Ascending aorta (tissue), 2 donors: ENCODE data around the gene HSDL2. TPM values are rescaled to one million over a fixed set of nuclear protein-coding genes. Genes with fewer than 3 reads are reported as not detected.
"Not testable (repeated sequence)": the region's sequence is repeated elsewhere in the genome, so short reads cannot be mapped to it uniquely, and the experiment has no call there.

Experiments used
- DNase-seq, 2 donors: peaks; one replicate each; pipeline ENCODE4 v3.0.0-alpha.2; 2019; ENCODE audit warnings: low spot score in 2 of 2
- H3K27ac ChIP-seq, 2 donors: fragments of 200-600 bp; sonication (generic); one replicate each; pipeline ENCODE4 v1.5.1; 2016 to 2017; ENCODE audit warnings: mild to moderate bottlenecking in 1 of 2
- H3K27me3 ChIP-seq: fragments of 200-600 bp; sonication (generic); one replicate; pipeline ENCODE4 v1.5.1; 2017
- H3K36me3 ChIP-seq, 2 donors: fragments of 200-600 bp; sonication (generic); one replicate each; pipeline ENCODE4 v1.5.1; 2016
- H3K4me1 ChIP-seq, 2 donors: fragments of 200-600 bp; sonication (generic); one replicate each; pipeline ENCODE4 v1.5.1; 2016 to 2017; ENCODE audit warnings: mild to moderate bottlenecking in 1 of 2
- H3K4me3 ChIP-seq, 2 donors: fragments of 200-600 bp; sonication (generic); one replicate each; pipeline ENCODE4 v1.5.1; 2016 to 2017; ENCODE audit warnings: mild to moderate bottlenecking in 1 of 2
- H3K9me3 ChIP-seq, 2 donors: fragments of 200-600 bp; sonication (generic); one replicate each; pipeline ENCODE4 v1.5.1; 2016
- intact Hi-C: fragments of 100-400 bp; cut with DNase I; formaldehyde crosslinking; loops from one replicate; pipeline ENCODE4 v1.15.1; 2023
- total RNA-seq: library from RNA; depleted of rRNA; stranded (reverse); fragments of >200 nt; gene quantifications from one replicate; pipeline ENCODE4 v1.1.0, GENCODE V29; 2016
- TF ChIP-seq, protein P1 (sequence below), 3 experiments: fragments of 200-600 bp in 2 of 3; fragments of 450-650 bp in 1 of 3; sonication (generic) in 2 of 3; IDR thresholded peaks; one replicate each; pipeline ENCODE4 v1.5.1; 2016 to 2019; ENCODE audit warnings: antibody characterized with exemption in 3 of 3, mild to moderate bottlenecking in 1 of 3, moderate library complexity in 1 of 3

HSDL2 gene
- total RNA-seq, 1 donor from 2014 or later: 18.6 TPM

DNA sequence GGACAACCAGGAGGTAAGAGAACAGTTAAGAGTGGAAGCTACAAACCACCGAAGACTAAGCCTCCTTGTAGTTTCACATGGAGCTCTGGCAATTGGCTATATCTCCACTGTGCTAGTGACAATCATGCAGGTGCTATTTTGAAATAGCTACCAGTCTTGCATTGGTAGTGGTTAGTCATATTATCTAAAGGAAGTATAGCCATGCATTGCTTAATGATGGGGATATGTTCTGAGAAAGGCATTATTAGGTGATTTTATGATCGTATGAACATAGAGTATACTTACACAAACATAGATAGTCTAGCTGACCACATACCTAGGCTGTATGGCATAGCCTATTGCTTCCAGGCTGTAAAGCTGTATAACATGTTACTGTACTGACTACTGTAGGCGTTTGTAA is 28.4 kb downstream of the HSDL2 start:
- no peaks in the 10 kb centered on the region for H3K4me1 ChIP-seq
- peaks cover 5 to 51% of the 10 kb centered on the region in 2 donors for H3K36me3 ChIP-seq
- no peak overlapping the region for H3K27ac ChIP-seq
- intact Hi-C loops: no loop called here
- TF ChIP-seq, protein P1, sequence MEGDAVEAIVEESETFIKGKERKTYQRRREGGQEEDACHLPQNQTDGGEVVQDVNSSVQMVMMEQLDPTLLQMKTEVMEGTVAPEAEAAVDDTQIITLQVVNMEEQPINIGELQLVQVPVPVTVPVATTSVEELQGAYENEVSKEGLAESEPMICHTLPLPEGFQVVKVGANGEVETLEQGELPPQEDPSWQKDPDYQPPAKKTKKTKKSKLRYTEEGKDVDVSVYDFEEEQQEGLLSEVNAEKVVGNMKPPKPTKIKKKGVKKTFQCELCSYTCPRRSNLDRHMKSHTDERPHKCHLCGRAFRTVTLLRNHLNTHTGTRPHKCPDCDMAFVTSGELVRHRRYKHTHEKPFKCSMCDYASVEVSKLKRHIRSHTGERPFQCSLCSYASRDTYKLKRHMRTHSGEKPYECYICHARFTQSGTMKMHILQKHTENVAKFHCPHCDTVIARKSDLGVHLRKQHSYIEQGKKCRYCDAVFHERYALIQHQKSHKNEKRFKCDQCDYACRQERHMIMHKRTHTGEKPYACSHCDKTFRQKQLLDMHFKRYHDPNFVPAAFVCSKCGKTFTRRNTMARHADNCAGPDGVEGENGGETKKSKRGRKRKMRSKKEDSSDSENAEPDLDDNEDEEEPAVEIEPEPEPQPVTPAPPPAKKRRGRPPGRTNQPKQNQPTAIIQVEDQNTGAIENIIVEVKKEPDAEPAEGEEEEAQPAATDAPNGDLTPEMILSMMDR (IDR thresholded peaks at IDR 0.05): no peak
- no peak for DNase-seq
- no peaks in the 10 kb centered on the region for H3K9me3 ChIP-seq
- H3K27me3 ChIP-seq: no peaks in the 10 kb centered on the region
- no peak overlapping the region for H3K4me3 ChIP-seq

DNA sequence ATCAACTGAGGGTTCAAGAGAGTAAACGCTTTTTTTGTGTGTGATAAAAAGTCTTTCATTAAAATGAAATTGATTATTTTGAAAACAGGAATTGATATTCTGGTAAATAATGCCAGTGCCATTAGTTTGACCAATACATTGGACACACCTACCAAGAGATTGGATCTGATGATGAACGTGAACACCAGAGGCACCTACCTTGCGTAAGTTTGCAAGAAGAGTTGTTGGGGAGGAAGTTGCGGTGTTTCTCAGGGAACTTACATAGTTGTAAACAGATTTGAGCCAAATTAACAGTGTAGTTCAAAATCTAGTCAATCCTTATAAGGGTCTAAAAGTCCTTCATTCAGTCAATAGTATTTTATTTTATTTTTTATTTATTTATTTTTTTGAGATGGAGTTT is 28.9 kb downstream of the HSDL2 start:
- H3K9me3 ChIP-seq: no peaks in the 10 kb centered on the region
- no peak overlapping the region for H3K4me3 ChIP-seq
- TF ChIP-seq, protein P1 (IDR thresholded peaks at IDR 0.05): no peak
- no peaks in the 10 kb centered on the region for H3K4me1 ChIP-seq
- H3K27me3 ChIP-seq: no peaks in the 10 kb centered on the region
- intact Hi-C loops: no loop called here
- peaks cover 5 to 52% of the 10 kb centered on the region in 2 donors for H3K36me3 ChIP-seq
- no peak overlapping the region for H3K27ac ChIP-seq
- DNase-seq: no peak

DNA sequence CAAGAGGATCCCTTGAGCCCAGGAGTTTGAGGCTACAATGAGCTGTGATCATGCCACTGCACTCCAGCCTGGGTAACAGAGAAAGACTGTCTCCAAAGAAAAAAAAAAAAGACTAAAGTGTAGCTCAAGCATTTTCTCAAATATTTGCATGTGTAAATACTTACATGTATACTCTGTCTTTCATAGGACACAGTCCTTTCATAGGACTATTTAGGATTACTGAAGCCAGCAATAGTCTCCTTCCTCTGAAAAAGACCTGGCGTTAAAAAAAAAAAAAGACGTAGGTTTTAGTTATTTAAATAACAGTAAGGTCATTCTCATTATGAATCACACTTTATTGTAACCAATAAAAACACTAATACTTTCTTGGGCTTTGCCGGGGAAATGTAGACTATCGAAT is 29.9 kb downstream of the HSDL2 start:
- Histone ChIP-seq H3K27ac (no peak overlapping the region), H3K9me3 (no peaks in the 10 kb centered on the region), H3K4me1 (no peaks in the 10 kb centered on the region), H3K36me3 (peaks cover 5 to 48% of the 10 kb centered on the region in 2 donors), H3K27me3 (no peaks in the 10 kb centered on the region), H3K4me3 (no peak overlapping the region)
- intact Hi-C loops: no loop called here
- DNase-seq: no peak
- TF ChIP-seq, protein P1 (IDR thresholded peaks at IDR 0.05): no peak

DNA sequence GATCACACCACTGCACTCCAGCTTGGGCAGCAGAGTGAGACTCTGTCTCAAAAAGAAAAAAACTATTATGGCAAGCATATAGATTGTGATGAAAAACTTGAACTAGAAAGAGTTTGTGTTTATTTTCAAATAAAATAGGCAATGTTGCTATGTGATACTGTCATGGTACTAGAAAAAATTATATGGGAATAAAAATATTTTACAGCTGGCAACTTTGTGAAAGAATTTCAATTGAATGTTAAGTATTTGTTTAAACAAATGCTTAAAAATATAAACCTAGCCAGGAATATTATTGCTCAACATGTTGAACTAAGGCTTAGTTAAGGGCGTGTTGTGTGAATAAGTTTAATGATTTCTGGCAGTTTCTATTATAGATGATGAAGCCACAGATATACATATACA is 31.7 kb downstream of the HSDL2 start:
- no peak for DNase-seq
- no peak overlapping the region for H3K4me3 ChIP-seq
- no peak overlapping the region for H3K27ac ChIP-seq
- H3K4me1 ChIP-seq: no peaks in the 10 kb centered on the region
- H3K9me3 ChIP-seq: no peaks in the 10 kb centered on the region
- no peaks in the 10 kb centered on the region for H3K27me3 ChIP-seq
- peaks cover 5 to 41% of the 10 kb centered on the region in 2 donors for H3K36me3 ChIP-seq
- intact Hi-C loops: no loop called here
- TF ChIP-seq, protein P1 (IDR thresholded peaks at IDR 0.05): no peak

DNA sequence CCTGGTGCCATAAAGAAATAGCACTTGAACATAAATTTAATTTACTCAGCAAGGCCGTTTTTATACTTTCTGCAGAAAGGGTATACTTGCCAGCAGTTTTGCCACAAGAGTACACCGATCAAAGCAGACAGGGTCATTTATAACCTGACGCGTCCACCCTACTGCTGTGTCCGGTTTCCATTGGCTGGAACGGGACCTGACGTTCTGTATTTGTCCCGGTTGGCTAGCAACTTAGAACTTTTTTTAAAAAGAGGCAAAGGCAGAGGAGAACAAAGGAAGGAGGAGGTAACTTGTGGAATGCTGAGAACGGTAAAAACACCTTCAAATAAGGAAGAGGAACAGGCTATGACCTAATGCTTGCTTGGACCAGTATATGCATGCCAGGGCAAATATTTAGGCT is 33.8 kb downstream of the HSDL2 start:
- DNase-seq, H3K4me1 ChIP-seq, H3K27ac ChIP-seq, intact Hi-C loops, H3K27me3 ChIP-seq, H3K9me3 ChIP-seq, H3K4me3 ChIP-seq: not testable (repeated sequence)
- H3K36me3 ChIP-seq: peaks cover 0 to 22% of the 10 kb centered on the region in 2 donors

DNA sequence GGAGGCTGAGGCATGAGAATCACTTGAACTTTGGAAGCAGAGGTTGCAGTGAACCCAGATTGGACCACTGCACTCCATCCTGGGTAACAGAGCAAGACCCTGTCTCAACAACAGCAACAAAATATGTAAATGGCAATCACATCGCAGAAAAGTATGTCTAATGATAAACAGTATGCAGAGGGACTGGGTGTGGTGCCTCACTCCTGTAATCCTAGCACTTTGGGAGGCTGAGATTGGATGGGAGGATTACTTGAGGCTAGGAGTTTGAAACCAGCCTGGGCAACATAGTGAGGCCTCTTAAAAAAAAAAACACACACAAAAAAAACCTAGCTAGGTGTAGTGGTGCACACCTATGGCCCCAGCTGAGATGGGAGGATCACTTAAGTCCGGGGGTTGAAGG is 40.3 kb downstream of the HSDL2 start:
- TF ChIP-seq, protein P1 (IDR thresholded peaks at IDR 0.05): no peak
- no peaks in the 10 kb centered on the region for H3K4me1 ChIP-seq
- intact Hi-C loops: no loop called here
- H3K36me3 ChIP-seq: peaks cover 14 to 34% of the 10 kb centered on the region in 2 donors
- DNase-seq: no peak
- no peaks in the 10 kb centered on the region for H3K27me3 ChIP-seq
- H3K4me3 ChIP-seq: no peak overlapping the region
- H3K27ac ChIP-seq: no peak overlapping the region
- no peaks in the 10 kb centered on the region for H3K9me3 ChIP-seq
